ENCODE measurements around the gene EDIL3.
A peak's percentile ranks its signal among the peaks of the same experiment; 100 is the strongest.

Gene EDIL3

GRCh38 chr5:84036842-84037241 lies 347.8 kb downstream of the EDIL3 start:
- DNase-seq = no peak

- no peak for DNase-seq
These were observed 352.4 kb downstream of the EDIL3 start for GRCh38 chr5:84032324-84032723.

GRCh38 chr5:84028093-84028492 lies 356.6 kb downstream of the EDIL3 start:
- no peak for DNase-seq

- DNase-seq = peak; percentile 25
These were observed 366.2 kb downstream of the EDIL3 start for GRCh38 chr5:84018521-84018920.

- DNase-seq = no peak
These were observed 367.0 kb downstream of the EDIL3 start for GRCh38 chr5:84017523-84018172.

GRCh38 chr5:84016085-84016484 lies 368.6 kb downstream of the EDIL3 start:
- DNase-seq = no peak

- no peak for DNase-seq
These were observed 369.7 kb downstream of the EDIL3 start for GRCh38 chr5:84014966-84015365.

GRCh38 chr5:83993803-83994202 lies 390.9 kb downstream of the EDIL3 start:
- no peak for DNase-seq

GRCh38 chr5:83991566-83992224 lies 393.0 kb downstream of the EDIL3 start:
- no peak for DNase-seq

GRCh38 chr5:83988293-83988685 lies 396.4 kb downstream of the EDIL3 start:
- no peak for DNase-seq

- DNase-seq = no peak
These were observed 397.0 kb downstream of the EDIL3 start for GRCh38 chr5:83987513-83988292.

GRCh38 chr5:83983852-83984251 lies 400.8 kb downstream of the EDIL3 start:
- DNase-seq = no peak

- no peak for DNase-seq
These were observed 410.5 kb downstream of the EDIL3 start for GRCh38 chr5:83973925-83974815.

GRCh38 chr5:83972909-83973308 lies 411.8 kb downstream of the EDIL3 start:
- DNase-seq = no peak

GRCh38 chr5:83972236-83972635 lies 412.4 kb downstream of the EDIL3 start:
- DNase-seq = no peak

- DNase-seq = no peak
These were observed 417.3 kb downstream of the EDIL3 start for GRCh38 chr5:83967417-83967816.

- DNase-seq = peak; percentile 81
These were observed 419.2 kb downstream of the EDIL3 start for GRCh38 chr5:83965441-83965840.

GRCh38 chr5:83964271-83964670 lies 420.4 kb downstream of the EDIL3 start:
- peak; percentile 78 for DNase-seq

- DNase-seq = no peak
These were observed 427.5 kb downstream of the EDIL3 start for GRCh38 chr5:83957188-83957587.

- DNase-seq = no peak
These were observed 428.3 kb downstream of the EDIL3 start for GRCh38 chr5:83956386-83956785.

GRCh38 chr5:83955916-83956315 lies 428.8 kb downstream of the EDIL3 start:
- no peak for DNase-seq

GRCh38 chr5:83947763-83948162 lies 436.9 kb downstream of the EDIL3 start:
- no peak for DNase-seq

- DNase-seq = no peak
These were observed 438.2 kb downstream of the EDIL3 start for GRCh38 chr5:83946516-83946915.
